HG03354 (cell line): ENCODE results near the gene ESYT1.

Source experiments
- ATAC-seq: cut with Tn5 transposase; IDR thresholded peaks from one replicate; pipeline ENCODE4 v1.9.1; 2021; ENCODE audit warnings: mild to moderate bottlenecking; ENCODE audit not compliant: unreplicated experiment, poor library complexity, severe bottlenecking

ESYT1 gene

DNA sequence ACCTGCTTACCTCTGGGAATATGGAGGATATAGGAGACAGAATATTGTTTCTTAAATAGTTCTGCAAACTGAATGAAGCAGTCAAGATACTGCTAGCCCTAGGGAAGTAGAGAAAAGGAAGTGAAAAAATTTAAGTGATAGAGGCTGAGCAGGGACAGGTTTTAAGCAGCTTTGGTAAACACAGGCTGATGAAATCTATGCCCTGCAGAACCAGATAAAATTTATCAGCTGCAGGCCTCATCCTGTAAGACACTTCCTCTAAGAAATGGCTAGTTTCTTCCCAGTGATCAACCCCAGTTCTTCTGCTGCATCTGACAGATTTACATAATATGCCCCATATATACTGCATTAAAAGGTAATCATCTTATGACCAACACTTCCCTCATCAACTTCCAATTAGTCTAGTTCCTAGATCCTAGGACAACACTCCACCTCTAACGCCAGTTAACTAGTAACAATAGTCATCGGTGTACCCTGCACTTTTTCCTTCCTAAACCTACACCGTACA is 1.3 kb upstream of the ESYT1 start:
- no peak for ATAC-seq

- ATAC-seq: no peak
Measured at GRCh38 chr12:56127485-56127887, 581 bp upstream of the ESYT1 start.

- no peak for ATAC-seq
Measured at GRCh38 chr12:56128670-56129205, 671 bp downstream of the ESYT1 start.

DNA sequence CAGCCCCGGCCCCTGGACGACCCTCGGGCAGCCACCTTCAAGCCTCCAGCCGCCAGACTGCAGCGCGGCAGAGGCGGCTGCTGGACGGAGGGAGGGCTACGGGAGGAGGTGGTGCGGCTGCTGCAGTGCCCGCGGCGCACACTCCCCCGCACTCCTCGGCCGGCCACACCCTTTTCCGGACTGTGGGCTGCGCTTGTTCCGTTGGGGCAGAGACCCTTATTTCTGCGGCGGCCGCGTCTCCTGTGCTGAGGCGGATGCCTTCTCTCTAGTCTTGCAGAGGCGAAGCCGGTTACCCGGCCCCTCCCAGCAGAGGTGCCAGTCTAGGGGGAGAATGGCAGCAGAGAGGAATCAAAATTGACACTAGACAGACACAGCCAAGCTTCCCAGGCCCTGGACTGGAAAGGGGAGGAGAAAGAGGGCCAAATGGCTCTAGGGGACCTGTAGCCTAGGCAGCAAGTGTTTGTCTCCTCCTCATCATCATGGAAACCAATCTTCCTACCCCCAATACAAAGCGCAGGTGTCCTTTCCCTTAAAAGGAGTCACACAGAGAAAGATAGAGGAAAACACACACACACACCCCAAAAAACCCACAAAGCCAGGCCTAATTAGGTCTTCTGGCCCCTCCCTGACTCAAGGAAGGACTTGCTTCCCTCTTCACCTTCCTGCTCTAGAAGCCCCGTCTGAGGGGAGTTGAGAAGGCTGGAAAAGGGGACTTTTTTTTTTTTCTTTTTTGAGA is 1.3 kb downstream of the ESYT1 start:
- ATAC-seq: peak; percentile 27

- no peak for ATAC-seq
Measured at GRCh38 chr12:56129942-56130495, 2.0 kb downstream of the ESYT1 start.

DNA sequence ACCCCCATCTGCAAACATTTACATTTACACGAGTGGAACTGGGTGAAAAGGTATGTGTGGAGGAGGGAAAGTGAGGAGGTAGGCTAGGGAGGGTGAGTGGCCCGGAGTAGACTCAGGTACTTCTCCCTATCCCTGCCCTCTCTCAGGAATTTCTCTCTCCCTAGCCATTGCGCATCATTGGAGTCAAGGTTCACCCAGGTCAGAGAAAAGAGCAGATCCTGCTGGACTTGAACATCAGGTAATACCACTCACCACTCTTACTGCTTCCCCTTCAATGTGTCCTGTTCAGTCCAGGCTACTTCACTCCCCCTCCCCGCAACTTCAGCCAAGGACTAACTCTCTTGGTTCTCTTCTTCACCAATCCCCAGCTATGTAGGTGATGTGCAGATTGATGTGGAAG is 2.8 kb downstream of the ESYT1 start:
- ATAC-seq: no peak

GRCh38 chr12:56134897-56135296 is 6.8 kb downstream of the ESYT1 start:
- ATAC-seq: no peak

- ATAC-seq: no peak
Measured at GRCh38 chr12:56137853-56138571, 9.9 kb downstream of the ESYT1 start.

DNA sequence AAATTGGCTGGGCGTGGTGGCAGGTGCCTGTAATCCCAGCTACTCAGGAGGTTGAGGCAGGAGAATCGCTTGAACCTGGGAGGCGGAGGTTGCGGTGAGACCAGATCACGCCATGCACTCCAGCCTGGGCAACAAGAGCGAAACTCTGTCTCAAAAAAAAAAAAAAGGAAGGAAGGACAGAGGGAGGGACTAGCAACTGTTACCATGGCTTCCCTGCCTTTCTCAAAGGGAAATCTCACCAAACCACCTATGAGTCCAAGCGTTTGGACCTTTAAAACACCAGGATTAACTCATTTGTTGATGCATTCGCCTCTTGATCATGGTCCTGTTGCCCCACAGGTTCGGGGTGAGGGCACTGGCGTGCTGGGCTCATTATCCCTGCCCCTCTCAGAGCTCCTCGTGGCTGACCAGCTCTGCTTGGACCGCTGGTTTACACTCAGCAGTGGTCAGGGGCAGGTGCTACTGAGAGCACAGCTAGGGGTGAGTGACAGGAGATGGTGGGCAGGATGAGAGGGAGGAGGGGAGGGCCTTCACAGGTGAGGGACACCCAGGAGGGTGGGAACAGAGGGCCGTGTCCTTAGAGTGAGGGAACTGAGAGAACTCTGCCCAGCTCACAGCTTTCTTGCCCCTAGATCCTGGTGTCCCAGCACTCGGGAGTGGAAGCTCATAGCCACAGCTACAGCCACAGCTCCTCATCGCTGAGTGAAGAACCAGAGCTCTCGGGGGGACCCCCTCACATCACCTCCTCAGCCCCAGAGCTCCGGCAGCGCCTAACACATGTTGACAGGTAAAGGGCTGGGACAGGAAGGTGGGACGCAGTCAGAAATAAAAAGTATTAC is 14.1 kb downstream of the ESYT1 start:
- ATAC-seq: no peak

GRCh38 chr12:56143217-56143616 is 15.2 kb downstream of the ESYT1 start:
- ATAC-seq: no peak

DNA sequence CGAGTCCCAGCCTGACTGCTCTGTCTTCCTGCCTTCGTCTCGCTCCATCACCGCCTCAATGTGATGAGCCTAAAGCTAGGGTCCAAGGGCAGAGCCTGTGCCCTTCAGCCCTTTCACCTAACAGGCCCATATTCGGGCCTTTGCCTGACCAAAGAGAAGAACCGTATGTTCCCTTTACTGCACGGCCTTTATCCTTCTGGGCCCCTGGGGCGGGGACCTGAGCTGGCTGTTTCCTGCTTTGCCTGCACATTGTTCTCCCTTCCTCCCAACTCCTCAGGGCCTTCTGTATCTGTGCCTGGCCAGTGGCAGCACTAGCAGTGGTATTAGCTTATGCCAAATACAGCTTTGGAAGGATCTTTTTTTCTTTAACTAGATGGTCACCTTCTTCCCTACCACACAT is 15.8 kb downstream of the ESYT1 start:
- no peak for ATAC-seq

DNA sequence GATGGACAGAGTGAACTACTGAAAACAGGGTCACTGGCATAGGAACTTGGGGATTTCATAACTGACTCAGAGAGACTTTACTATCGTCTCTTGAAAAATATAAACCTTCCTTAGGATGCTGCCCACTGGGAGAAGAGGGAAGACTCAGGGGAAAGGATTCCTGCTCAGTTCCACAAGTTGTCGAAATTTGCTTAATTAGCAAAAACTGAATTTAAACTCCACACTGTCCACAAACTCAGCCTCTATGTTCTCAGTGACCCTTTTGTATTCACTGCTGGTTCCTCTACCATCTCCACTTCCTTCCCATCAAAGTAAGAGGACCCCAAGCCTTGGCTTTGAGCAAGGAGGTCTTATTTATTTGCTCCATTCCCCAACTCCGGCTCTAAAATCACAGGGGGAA is 17.1 kb downstream of the ESYT1 start:
- ATAC-seq: no peak

- ATAC-seq: no peak
Measured at GRCh38 chr12:56146492-56147460, 18.7 kb downstream of the ESYT1 start.

DNA sequence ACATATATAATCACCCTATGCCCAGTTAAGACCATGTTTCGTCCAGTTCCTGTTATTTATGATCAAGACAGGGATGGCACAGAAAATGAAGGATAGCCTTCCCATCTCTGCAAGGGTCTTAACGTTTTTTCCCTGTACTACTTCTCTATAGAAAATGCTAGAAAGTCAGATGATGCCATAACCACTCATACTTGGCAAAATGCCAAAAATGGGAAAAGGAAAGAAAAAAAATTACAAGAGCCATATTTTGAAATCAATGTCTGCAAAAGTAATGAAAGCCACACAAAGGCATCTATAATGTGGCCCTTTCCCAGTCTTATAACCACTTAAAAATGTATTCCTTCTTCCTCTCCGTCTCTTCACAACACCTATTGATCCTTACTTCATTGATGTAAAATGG is 22.5 kb downstream of the ESYT1 start:
- no peak for ATAC-seq

DNA sequence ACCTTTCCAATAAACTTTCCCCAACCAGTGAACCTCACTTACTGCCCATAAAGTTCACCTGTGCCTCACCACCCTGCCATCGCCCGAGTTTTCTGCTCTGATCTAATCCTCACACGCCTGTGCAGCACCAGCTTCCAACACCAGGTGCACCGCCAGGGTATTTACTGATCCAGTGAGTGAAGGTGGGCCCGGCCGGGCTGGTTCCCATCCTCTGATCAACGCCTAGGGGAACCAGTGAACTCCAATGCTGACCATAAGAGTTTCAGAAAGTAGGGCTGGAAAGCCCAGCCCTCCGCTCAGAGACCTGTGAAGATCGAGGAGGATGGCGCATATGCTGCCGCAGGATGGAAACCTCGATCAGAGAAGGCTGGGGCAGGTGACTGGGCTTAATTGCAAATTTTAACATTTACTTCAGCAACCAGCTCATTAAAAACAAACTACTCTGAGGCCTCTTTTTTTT is 23.6 kb downstream of the ESYT1 start:
- peak; percentile 64 for ATAC-seq

DNA sequence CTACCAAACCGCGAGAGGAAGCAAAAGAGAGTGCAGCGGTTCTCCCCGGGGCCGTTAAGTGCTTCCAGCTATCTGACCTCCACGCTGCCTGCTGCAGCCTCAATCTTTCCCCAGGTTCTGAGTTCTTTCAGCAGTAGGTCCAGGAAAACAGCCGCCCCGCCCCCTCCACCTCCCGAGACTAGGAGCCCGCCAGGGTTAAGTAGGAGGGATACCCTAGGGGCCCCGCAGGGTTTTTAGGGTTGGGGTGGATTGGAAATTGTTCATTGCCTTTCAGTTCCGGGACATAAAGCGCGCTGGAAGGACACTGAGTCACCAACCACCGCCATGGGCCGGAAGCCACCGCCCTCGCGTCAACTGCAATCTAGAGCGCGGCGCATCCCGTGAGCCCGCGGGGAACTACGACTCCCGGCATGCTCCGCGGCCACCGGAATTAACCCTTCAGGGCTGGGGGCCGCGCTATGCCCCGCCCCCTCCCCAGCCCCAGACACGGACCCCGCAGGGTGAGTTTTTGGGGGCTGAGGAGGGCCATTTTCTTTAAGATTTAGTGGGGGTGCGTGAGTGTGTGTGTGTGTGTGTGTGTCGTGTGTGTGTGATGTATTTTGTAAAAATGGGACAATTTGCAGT is 24.2 kb downstream of the ESYT1 start, which contains the start of gene MYL6B:
MYL6B (plus strand) TSS at position 456 of the 624 bp plus-strand sequence. CDS start 1,332 bp downstream, outside the sequence.
- peak; percentile 83 for ATAC-seq

- ATAC-seq: no peak
Measured at GRCh38 chr12:56152756-56153677, 24.9 kb downstream of the ESYT1 start.
